EL (cell line): ENCODE measurements around the gene SLC26A3.

Experiments used
- DNase-seq: peaks from one replicate; pipeline ENCODE4 v3.0.0-alpha.2; 2016

Gene SLC26A3

DNA sequence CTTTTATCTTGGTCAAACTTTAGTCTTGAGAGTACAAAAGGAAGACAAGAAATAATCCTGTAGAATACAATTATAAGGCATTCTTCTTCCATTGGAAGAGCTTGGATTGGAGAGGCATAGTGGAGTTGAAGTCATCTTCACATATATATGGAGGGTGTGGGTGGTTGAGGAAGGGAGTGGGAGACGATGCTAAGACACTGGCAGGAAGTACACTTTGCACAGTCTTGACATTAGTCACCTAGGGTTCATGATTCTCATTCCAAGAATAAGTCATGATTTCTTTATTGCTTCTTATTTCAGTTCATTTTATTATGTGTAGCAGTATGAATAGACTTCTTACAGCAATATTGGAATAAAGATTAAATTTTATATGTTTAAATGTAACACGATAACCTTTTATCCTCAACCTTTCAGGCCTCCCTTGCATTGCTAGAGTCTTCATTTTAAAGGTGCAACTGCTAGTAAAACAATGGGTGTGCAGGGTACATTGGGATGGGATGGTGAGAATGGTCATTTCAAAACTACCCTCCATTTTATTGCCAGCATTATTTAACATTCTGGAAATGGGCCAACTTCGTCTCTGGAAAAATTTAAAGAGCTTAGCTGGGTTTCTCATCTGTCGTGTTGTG, 12.3 kb upstream of the SLC26A3 start:
- DNase-seq, result no peak

GRCh38 chr7:107813524-107813923, 10.5 kb upstream of the SLC26A3 start:
- no peak for DNase-seq

DNA sequence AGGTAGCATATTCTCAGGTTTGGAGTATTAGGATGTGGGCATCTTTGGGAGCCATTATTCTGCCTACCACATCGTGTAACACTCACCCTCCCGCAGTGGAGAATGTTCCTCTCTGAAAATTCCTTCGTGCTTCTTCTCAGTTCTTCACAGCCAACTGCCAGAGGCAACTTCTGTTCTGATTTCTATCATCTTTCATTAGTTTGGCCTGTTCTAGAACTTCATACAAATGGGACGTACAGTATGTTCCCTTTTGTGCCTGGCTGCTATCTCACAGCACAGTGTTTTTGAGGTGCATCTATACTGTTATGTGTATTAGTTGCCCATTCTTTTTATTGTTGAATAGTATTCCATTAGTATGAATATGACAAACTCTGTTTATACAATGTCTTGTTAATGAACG, 8.9 kb upstream of the SLC26A3 start:
- no peak for DNase-seq

DNA sequence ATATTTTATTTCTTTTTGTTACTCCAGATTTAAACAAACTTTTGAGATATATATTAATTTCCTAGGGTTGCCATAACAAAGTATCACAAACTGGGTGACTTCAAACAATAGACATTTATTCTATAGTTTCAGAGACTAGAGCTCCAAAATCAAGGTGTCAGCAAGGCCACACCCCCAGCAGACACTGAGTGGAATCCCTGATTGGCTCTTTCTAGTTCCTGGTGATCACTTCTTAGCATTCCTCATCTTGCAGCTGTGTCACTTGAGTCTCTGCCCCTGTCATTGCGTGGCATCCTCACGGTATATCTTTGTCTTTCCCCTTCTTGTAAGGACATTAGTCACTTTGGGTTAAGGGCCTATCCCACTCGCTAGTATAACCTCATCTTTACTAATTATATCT, 7.6 kb upstream of the SLC26A3 start:
- no peak for DNase-seq

- no peak for DNase-seq
Measured at GRCh38 chr7:107809179-107809578, 6.2 kb upstream of the SLC26A3 start.

GRCh38 chr7:107799647-107800264, 3.3 kb downstream of the SLC26A3 start:
- DNase-seq, result no peak

DNA sequence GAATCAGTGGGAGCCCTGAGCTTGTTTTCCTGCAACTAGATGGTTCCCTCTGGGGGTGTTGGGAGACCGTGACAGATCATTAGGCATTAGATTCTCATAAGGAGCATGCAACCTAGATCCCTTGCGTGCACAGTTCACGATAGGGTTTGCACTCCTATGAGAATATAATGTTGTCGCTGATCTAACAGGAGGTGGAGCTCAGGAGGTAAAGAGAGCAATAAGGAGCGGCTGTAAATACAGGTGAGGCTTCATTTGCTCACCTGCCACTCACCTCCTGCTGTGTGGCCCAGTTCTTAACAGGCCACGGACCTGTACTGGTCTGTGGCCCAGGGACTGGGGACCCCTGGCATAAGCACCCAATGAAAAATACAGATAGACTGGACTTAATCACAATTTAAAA, 10.7 kb downstream of the SLC26A3 start:
- no peak for DNase-seq

- no peak for DNase-seq
Measured at GRCh38 chr7:107789647-107790046, 13.4 kb downstream of the SLC26A3 start.

DNA sequence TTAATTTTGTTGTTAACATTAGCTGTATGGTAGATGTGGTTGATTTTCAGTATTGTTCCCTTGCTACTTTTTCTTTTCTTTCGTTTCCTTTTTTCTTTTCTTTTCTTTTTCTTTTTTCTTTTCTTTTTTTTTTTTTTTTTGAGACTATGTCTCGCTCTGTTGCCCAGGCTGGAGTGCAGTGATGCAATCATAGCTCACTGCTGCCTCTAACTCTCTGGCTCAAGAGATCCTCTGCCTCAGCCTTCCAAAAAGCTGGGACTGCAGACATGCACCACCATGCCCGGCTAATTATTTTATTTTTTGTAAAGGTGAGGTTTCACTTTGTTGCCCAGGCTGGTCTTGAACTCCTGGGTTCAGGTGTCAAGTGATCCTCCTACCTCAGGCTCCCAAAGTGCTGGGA, 14.4 kb downstream of the SLC26A3 start:
- no peak for DNase-seq

DNA sequence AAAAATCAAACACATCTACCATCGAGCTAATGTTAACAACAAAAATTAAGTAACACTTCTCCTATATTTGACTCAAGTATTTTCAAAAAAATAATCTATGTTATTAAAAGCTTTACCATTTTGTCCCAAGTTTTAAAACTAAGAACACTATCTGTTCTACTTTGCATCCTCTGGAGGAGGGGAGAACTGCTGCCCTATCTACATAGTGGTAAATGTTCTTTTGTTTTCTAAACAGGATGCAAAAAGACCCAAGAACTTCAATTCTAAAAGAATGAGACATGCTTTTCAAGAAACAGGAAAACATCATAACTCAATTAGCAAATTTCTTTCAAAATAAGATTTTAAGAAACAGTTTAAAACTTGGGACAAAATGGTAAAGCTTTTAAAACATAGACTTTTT, 14.8 kb downstream of the SLC26A3 start:
- no peak for DNase-seq

DNA sequence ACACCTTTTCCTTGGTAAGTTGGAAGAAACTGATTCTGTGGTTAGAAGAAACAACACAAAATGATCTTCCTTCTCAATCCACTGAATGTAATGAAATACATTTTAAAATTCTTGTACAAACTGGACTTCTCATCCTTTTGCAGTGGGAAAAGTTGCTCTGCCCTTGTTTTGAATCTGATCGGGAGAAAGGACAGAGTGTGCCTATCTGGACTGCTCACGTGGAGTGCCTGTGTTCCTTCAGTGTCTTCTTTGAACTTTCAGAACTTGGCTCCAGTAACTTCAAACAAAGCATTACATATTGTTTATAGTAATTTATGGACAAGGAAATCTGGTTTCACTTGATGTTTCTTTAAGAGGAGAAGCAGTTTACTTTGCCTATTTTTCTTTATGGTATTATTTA, 17.1 kb downstream of the SLC26A3 start:
- no peak for DNase-seq

DNA sequence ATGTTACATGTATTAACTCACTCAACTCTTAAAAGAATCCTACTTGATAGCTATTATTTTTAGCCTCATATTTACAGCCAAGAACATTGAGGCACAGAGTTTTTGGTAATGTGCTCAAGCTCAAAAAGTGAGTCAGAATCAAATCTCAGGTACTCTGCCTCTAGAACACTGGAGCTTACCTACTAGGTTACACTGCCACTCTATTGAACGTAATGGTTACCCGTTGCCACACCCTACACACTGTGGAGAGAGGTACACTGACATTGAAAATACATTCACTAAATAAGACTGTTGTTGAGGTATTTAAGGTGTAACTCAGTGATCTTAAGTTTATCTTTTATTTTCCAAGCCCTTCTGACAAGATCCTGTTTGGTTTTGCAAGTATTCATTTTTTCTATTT, 17.9 kb downstream of the SLC26A3 start:
- no peak for DNase-seq

- DNase-seq, result no peak
Measured at GRCh38 chr7:107783648-107784047, 19.4 kb downstream of the SLC26A3 start.

DNA sequence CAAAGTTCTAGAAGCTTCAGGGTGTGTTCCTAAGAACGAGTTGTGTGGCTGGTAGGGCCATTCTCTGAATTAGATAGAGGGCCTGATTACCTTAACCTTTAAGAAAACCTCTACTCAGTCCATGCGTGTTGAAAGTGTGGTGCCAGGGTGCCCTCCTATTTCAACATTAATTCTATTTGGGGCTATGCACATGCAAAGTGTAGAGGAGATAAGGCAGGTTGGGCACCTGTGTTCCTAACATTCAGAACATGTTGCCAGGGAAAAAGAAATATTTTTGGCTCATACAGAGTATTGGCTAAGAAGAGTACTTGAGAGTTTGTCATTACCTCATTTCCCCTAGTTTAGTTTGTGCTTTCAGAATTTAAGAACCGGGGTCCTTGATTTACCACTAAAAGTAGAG, 20.6 kb downstream of the SLC26A3 start:
- DNase-seq, result no peak

GRCh38 chr7:107779647-107780099, 23.4 kb downstream of the SLC26A3 start:
- DNase-seq, result no peak

DNA sequence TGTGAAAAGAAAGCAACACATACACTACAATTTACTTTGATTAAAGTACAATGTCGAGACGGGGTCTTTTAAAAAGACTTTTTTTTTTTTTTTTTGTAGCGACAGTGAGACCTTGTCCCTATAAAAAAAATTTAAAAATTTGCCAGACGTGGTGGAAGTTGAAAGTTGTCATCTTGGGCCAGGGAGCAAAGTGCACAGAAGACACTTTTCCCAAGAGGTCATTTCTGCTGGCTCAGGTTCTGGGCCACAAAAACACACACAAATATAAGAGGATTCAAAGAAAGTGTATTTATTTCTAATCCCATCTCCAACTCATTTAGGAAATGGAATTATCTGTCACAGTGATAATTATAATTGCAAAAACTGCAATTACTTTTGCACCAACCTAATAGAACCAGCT, 24.7 kb downstream of the SLC26A3 start:
- no peak for DNase-seq

- no peak for DNase-seq
Measured at GRCh38 chr7:107777702-107778101, 25.3 kb downstream of the SLC26A3 start.

- no peak for DNase-seq
Measured at GRCh38 chr7:107773027-107773426, 30.0 kb downstream of the SLC26A3 start.

- DNase-seq, result no peak
Measured at GRCh38 chr7:107768263-107768662, 34.8 kb downstream of the SLC26A3 start.

DNA sequence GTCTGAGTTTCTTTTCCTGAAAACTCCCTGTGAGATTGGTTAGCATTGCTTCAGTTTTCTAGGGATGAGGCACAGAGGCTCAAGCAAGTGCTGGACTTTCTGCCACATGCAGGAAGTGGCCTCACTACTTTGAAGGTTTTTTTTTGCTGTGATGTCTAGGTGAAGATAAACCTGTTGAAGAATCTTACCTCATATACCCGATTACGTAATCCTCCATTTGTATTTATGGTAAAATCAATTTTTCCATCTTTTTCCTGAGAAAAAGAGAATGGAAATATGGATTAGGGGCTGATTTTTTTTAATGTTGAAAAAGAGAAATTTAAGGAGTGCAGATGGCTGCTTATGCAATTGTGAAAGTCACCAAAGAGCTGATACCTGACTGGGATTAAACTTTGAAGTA, 35.6 kb downstream of the SLC26A3 start:
- no peak for DNase-seq

- no peak for DNase-seq
Measured at GRCh38 chr7:107758667-107759066, 44.4 kb downstream of the SLC26A3 start.

- no peak for DNase-seq
Measured at GRCh38 chr7:107754642-107755041, 48.4 kb downstream of the SLC26A3 start.

DNA sequence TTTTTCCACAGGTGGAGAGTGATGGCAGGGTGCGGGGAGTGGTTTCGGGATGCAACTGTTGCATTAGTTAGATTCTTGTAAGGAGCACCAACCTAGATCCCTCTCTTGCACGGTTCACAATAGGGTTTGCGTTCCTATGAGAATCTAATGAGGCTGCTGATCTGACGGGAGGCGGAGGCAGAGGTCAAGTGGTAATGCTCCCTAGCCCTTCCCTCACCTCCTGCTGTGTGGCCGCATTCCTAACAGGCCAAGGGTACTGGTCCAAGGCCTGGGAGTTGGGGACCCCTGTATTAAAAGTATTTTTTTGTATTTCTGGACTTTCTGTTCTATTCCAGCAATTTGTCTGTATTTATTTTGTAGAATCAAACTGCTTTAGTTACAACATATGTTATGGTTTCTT, 51.9 kb downstream of the SLC26A3 start:
- DNase-seq, result no peak

- DNase-seq, result no peak
Measured at GRCh38 chr7:107746006-107746405, 57.0 kb downstream of the SLC26A3 start.

GRCh38 chr7:107744345-107744750, 58.7 kb downstream of the SLC26A3 start:
- DNase-seq, result no peak
